Rectal smooth muscle tissue (tissue), 1 donor: ENCODE data around the gene DEPDC4.
"Not testable (repeated sequence)": the region's sequence is repeated elsewhere in the genome, so short reads cannot be mapped to it uniquely, and the experiment has no call there.

ENCODE experiments used
- H3K27ac ChIP-seq: one replicate; pipeline ENCODE4 v1.7.0; 2013; ENCODE audit warnings: low read depth, low read length, inconsistent platforms
- H3K27me3 ChIP-seq: one replicate; pipeline ENCODE4 v1.7.0; 2013; ENCODE audit warnings: low read length; ENCODE audit not compliant: control insufficient read depth, insufficient read depth
- H3K36me3 ChIP-seq: one replicate; pipeline ENCODE4 v1.7.0; 2013; ENCODE audit warnings: low read length; ENCODE audit not compliant: control insufficient read depth, insufficient read depth
- H3K4me1 ChIP-seq: one replicate; pipeline ENCODE4 v1.7.0; 2013; ENCODE audit warnings: low read length; ENCODE audit not compliant: control insufficient read depth, insufficient read depth
- H3K4me3 ChIP-seq: one replicate; pipeline ENCODE4 v1.7.0; 2013; ENCODE audit warnings: low read length
- H3K9ac ChIP-seq: one replicate; pipeline ENCODE4 v1.7.0; 2013; ENCODE audit warnings: low read length

Gene DEPDC4

GRCh38 chr12:100253437-100253836, 13.4 kb downstream of the DEPDC4 start:
- H3K27ac ChIP-seq, result no peak overlapping the region
- no peak overlapping the region for H3K4me3 ChIP-seq
- no peaks in the 10 kb centered on the region for H3K27me3 ChIP-seq
- no peaks in the 10 kb centered on the region for H3K4me1 ChIP-seq
- H3K36me3 ChIP-seq, result no peaks in the 10 kb centered on the region
- no peak overlapping the region for H3K9ac ChIP-seq

GRCh38 chr12:100251917-100252316, 15.0 kb downstream of the DEPDC4 start:
- H3K4me3 ChIP-seq, result no peak overlapping the region
- H3K4me1 ChIP-seq, result no peaks in the 10 kb centered on the region
- no peaks in the 10 kb centered on the region for H3K27me3 ChIP-seq
- no peak overlapping the region for H3K9ac ChIP-seq
- no peak overlapping the region for H3K27ac ChIP-seq
- H3K36me3 ChIP-seq, result no peaks in the 10 kb centered on the region

GRCh38 chr12:100249941-100250340, 16.9 kb downstream of the DEPDC4 start:
- Histone ChIP-seq H3K4me1 (no peaks in the 10 kb centered on the region), H3K9ac (no peak overlapping the region), H3K36me3 (no peaks in the 10 kb centered on the region), H3K27ac (no peak overlapping the region), H3K27me3 (no peaks in the 10 kb centered on the region), H3K4me3 (no peak overlapping the region)

- Histone ChIP-seq H3K36me3 (no peaks in the 10 kb centered on the region), H3K4me3 (no peak overlapping the region), H3K9ac (no peak overlapping the region), H3K4me1 (no peaks in the 10 kb centered on the region), H3K27me3 (no peaks in the 10 kb centered on the region), H3K27ac (no peak overlapping the region)
Measured at GRCh38 chr12:100248886-100249285, 18.0 kb downstream of the DEPDC4 start.

GRCh38 chr12:100247765-100248164, 19.1 kb downstream of the DEPDC4 start:
- no peaks in the 10 kb centered on the region for H3K27me3 ChIP-seq
- no peak overlapping the region for H3K27ac ChIP-seq
- H3K4me1 ChIP-seq, result no peaks in the 10 kb centered on the region
- no peaks in the 10 kb centered on the region for H3K36me3 ChIP-seq
- no peak overlapping the region for H3K4me3 ChIP-seq
- no peak overlapping the region for H3K9ac ChIP-seq

- no peak overlapping the region for H3K9ac ChIP-seq
- no peaks in the 10 kb centered on the region for H3K36me3 ChIP-seq
- no peak overlapping the region for H3K4me3 ChIP-seq
- H3K27me3 ChIP-seq, result no peaks in the 10 kb centered on the region
- H3K27ac ChIP-seq, result no peak overlapping the region
- no peaks in the 10 kb centered on the region for H3K4me1 ChIP-seq
Measured at GRCh38 chr12:100243137-100243536, 23.7 kb downstream of the DEPDC4 start.

GRCh38 chr12:100239589-100239988, 27.3 kb downstream of the DEPDC4 start:
- H3K9ac ChIP-seq, result no peak overlapping the region

GRCh38 chr12:100238801-100239200, 28.1 kb downstream of the DEPDC4 start:
- no peak overlapping the region for H3K9ac ChIP-seq
- no peak overlapping the region for H3K27ac ChIP-seq
- no peaks in the 10 kb centered on the region for H3K27me3 ChIP-seq
- H3K4me3 ChIP-seq, result no peak overlapping the region
- H3K4me1 ChIP-seq, result no peaks in the 10 kb centered on the region
- H3K36me3 ChIP-seq, result no peaks in the 10 kb centered on the region

More at GRCh38 chr12:100239589-100239988, 27.3 kb downstream of the DEPDC4 start:
- H3K4me3 ChIP-seq, result no peak overlapping the region
- no peaks in the 10 kb centered on the region for H3K27me3 ChIP-seq
- H3K27ac ChIP-seq, result no peak overlapping the region
- no peaks in the 10 kb centered on the region for H3K4me1 ChIP-seq
- H3K36me3 ChIP-seq, result no peaks in the 10 kb centered on the region

- Histone ChIP-seq H3K4me1 (no peaks in the 10 kb centered on the region), H3K36me3 (no peaks in the 10 kb centered on the region), H3K9ac (no peak overlapping the region), H3K27ac (no peak overlapping the region), H3K27me3 (no peaks in the 10 kb centered on the region), H3K4me3 (no peak overlapping the region)
Measured at GRCh38 chr12:100234591-100235304, 32.1 kb downstream of the DEPDC4 start.

GRCh38 chr12:100234166-100234565, 32.7 kb downstream of the DEPDC4 start:
- Histone ChIP-seq H3K4me1 (no peaks in the 10 kb centered on the region), H3K36me3 (no peaks in the 10 kb centered on the region), H3K4me3 (no peak overlapping the region), H3K27me3 (no peaks in the 10 kb centered on the region), H3K9ac (no peak overlapping the region), H3K27ac (no peak overlapping the region)

- not testable (repeated sequence) for H3K27ac ChIP-seq, H3K36me3 ChIP-seq, H3K9ac ChIP-seq, H3K4me1 ChIP-seq, H3K4me3 ChIP-seq, H3K27me3 ChIP-seq
Measured at GRCh38 chr12:100231873-100232272, 35.0 kb downstream of the DEPDC4 start.

- Histone ChIP-seq H3K4me3 (no peak overlapping the region), H3K27me3 (no peaks in the 10 kb centered on the region), H3K36me3 (no peaks in the 10 kb centered on the region), H3K4me1 (no peaks in the 10 kb centered on the region), H3K27ac (no peak overlapping the region), H3K9ac (no peak overlapping the region)
Measured at GRCh38 chr12:100229876-100230275, 37.0 kb downstream of the DEPDC4 start.

GRCh38 chr12:100229036-100229635, 37.7 kb downstream of the DEPDC4 start:
- Histone ChIP-seq H3K27me3 (no peaks in the 10 kb centered on the region), H3K9ac (no peak overlapping the region), H3K4me3 (no peak overlapping the region), H3K27ac (no peak overlapping the region), H3K36me3 (no peaks in the 10 kb centered on the region), H3K4me1 (no peaks in the 10 kb centered on the region)
